ENCODE measurements around the gene ZRANB1. TPM values are rescaled to one million over a fixed set of nuclear protein-coding genes. Genes with fewer than 3 reads are reported as not detected.

The ZRANB1 gene
- total and polyA plus RNA-seq, 2 donors from 2014 or later, result 8.9 to 17.5 TPM

DNA sequence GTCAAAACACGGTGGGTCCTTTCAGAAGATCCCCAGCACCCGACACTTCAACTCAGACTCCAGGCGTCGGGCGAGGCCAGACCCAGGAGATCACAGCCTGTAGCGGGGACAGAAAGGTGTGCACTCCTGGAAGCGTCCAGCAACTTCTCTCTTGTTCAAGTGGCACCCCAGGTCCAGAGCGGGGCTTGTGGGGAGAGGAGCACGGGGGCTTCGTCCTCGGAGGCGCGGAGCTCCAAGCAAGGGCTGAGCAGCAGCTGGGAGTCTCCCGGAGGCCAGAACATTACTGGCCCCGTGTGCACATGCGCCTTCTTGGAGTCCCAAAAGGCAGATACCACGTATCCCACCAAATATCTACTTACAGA is 54.9 kb downstream of the ZRANB1 start:
- no peaks in the 10 kb centered on the region for H3K9me3 ChIP-seq (ENCODE audit: control insufficient read depth in 2 of 3, insufficient read depth in 1 of 3, low read length in 3 of 3)
- FAIRE-seq, result no peak
- H3K9ac ChIP-seq (ENCODE audit: low read length in 3 of 3), result no peak overlapping the region
- peaks cover 7 to 76% (median 41%) of the 10 kb centered on the region in 3 donors for H3K36me3 ChIP-seq (ENCODE audit: control insufficient read depth in 2 of 3, insufficient read depth in 3 of 3, low read length in 3 of 3)
- DNase-seq, result peak in 2 of 5 donors; percentile 4 to 69
- H3K4me1 ChIP-seq (ENCODE audit: control insufficient read depth in 2 of 3, insufficient read depth in 2 of 3, low read depth in 1 of 3, low read length in 3 of 3), result peaks cover 0 to 4% (median 0%) of the 10 kb centered on the region in 3 donors
- intact Hi-C loops (cut with DNase I), result no loop called here
- TF ChIP-seq, protein P1, sequence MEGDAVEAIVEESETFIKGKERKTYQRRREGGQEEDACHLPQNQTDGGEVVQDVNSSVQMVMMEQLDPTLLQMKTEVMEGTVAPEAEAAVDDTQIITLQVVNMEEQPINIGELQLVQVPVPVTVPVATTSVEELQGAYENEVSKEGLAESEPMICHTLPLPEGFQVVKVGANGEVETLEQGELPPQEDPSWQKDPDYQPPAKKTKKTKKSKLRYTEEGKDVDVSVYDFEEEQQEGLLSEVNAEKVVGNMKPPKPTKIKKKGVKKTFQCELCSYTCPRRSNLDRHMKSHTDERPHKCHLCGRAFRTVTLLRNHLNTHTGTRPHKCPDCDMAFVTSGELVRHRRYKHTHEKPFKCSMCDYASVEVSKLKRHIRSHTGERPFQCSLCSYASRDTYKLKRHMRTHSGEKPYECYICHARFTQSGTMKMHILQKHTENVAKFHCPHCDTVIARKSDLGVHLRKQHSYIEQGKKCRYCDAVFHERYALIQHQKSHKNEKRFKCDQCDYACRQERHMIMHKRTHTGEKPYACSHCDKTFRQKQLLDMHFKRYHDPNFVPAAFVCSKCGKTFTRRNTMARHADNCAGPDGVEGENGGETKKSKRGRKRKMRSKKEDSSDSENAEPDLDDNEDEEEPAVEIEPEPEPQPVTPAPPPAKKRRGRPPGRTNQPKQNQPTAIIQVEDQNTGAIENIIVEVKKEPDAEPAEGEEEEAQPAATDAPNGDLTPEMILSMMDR (IDR thresholded peaks at IDR 0.05; ENCODE audit: borderline replicate concordance, extremely low read depth, insufficient read depth), result no peak
- H3K27ac ChIP-seq (ENCODE audit: low read depth in 2 of 2, low read length in 2 of 2), result no peak overlapping the region
- H3K27me3 ChIP-seq (ENCODE audit: control insufficient read depth, insufficient read depth, low read length), result no peaks in the 10 kb centered on the region
- no peak overlapping the region for H3K4me3 ChIP-seq (ENCODE audit: low read length in 3 of 3)

DNA sequence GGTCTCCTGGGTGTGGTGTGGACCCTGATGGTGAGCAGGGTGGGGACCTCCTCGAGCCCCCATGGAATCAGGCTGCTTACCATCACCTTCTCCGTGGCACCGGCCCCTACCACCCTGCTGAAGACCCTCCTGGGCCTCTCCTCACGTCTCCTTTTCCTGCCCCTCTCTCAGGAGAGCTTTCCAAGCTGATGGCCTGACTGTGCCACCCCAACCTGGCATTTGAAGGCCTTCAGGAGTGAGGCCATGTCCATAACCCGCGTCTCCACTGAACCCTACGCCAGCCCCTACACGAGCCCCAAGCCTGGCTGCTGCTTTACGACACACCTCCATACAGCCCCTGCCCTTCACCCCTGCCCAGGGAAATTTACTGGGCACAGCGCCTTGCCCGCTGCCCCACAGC is 55.4 kb downstream of the ZRANB1 start:
- no peaks in the 10 kb centered on the region for H3K9me3 ChIP-seq (ENCODE audit: control insufficient read depth in 2 of 3, insufficient read depth in 1 of 3, low read length in 3 of 3)
- intact Hi-C loops (cut with DNase I), result no loop called here
- no peak overlapping the region for H3K27ac ChIP-seq (ENCODE audit: low read depth in 2 of 2, low read length in 2 of 2)
- FAIRE-seq (no peak), DNase-seq (no peak)
- H3K36me3 ChIP-seq (ENCODE audit: control insufficient read depth in 2 of 3, insufficient read depth in 3 of 3, low read length in 3 of 3), result peaks cover 4 to 73% (median 37%) of the 10 kb centered on the region in 3 donors
- TF ChIP-seq, protein P1 (IDR thresholded peaks at IDR 0.05; ENCODE audit: borderline replicate concordance, extremely low read depth, insufficient read depth), result no peak
- H3K4me3 ChIP-seq (ENCODE audit: low read length in 3 of 3), result no peak overlapping the region
- H3K27me3 ChIP-seq (ENCODE audit: control insufficient read depth, insufficient read depth, low read length), result no peaks in the 10 kb centered on the region
- H3K9ac ChIP-seq (ENCODE audit: low read length in 3 of 3), result no peak overlapping the region
- H3K4me1 ChIP-seq (ENCODE audit: control insufficient read depth in 2 of 3, insufficient read depth in 2 of 3, low read depth in 1 of 3, low read length in 3 of 3), result peaks cover 0 to 4% (median 0%) of the 10 kb centered on the region in 3 donors

DNA sequence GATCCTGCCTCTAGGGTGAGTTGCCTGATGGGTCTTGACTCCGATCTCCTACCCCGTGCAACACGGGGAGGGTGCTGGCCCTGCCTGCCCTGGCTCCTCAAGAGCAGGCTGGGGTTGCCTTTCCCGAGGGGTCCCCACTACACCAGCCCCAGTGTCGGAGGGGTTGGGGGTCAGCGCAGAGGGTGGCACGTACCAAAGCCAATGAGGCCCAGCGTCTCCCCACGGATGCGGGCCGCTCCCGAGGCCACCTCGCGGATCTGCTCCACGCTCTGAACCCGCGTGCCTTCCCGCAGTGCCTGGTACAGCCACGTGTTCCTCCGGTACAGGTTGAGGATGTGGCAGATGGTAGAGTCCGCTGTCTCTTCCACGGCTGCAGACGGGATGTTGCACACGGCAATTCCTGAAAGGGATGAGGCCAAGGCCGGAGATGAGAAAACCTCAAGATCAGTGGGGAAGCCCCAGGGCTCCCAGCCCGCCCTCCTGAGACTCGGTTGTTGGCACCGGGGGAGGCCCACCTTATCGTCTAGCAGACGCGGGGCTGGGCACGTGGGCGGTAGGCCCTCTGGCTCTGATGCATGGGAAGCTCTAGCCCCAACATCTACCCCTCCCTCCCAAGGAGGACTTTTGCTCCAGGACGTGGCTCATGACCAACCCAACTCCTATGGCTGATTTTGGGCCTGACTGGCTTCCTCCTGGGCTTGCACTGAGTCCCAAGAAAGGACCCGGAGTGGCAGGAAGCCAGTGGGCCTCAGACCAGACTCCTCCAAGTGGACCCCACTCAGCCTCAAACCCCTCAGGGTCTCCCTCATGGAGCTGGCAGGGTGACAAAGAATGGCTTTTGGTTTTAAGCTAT is 56.1 kb downstream of the ZRANB1 start:
- Histone ChIP-seq H3K9ac (ENCODE audit: low read length in 3 of 3) (no peak overlapping the region), H3K4me1 (ENCODE audit: control insufficient read depth in 2 of 3, insufficient read depth in 2 of 3, low read depth in 1 of 3, low read length in 3 of 3) (peaks cover 0 to 4% (median 0%) of the 10 kb centered on the region in 3 donors), H3K27me3 (ENCODE audit: control insufficient read depth, insufficient read depth, low read length) (no peaks in the 10 kb centered on the region), H3K36me3 (ENCODE audit: control insufficient read depth in 2 of 3, insufficient read depth in 3 of 3, low read length in 3 of 3) (peaks cover 2 to 76% (median 40%) of the 10 kb centered on the region in 3 donors), H3K4me3 (ENCODE audit: low read length in 3 of 3) (no peak overlapping the region), H3K9me3 (ENCODE audit: control insufficient read depth in 2 of 3, insufficient read depth in 1 of 3, low read length in 3 of 3) (no peaks in the 10 kb centered on the region), H3K27ac (ENCODE audit: low read depth in 2 of 2, low read length in 2 of 2) (no peak overlapping the region)
- intact Hi-C loops (cut with DNase I), result no loop called here
- DNase-seq (peak in 2 of 5 donors; percentile 35 to 63), FAIRE-seq (no peak)
- TF ChIP-seq, protein P1 (IDR thresholded peaks at IDR 0.05; ENCODE audit: borderline replicate concordance, extremely low read depth, insufficient read depth), result no peak
